Prostate gland (tissue), 2 donors: ENCODE data around the gene MAD1L1. TPM values are rescaled to one million over a fixed set of nuclear protein-coding genes. Genes with fewer than 3 reads are reported as not detected.

Source experiments
- DNase-seq: peaks from one replicate; pipeline ENCODE4 v3.0.0-alpha.2; 2019; ENCODE audit warnings: low spot score
- H3K27ac ChIP-seq, 2 donors: fragments of 200-600 bp; sonication (generic); 2 replicates each; pipeline ENCODE4 v1.5.1; 2017 to 2019
- H3K27me3 ChIP-seq: fragments of 200-600 bp; sonication (generic); replicated peaks from 2 replicates; pipeline ENCODE4 v1.5.1; 2019; ENCODE audit not compliant: insufficient read depth
- H3K36me3 ChIP-seq, 2 donors: fragments of 200-600 bp; sonication (generic); 1 replicate in 1 of 2; 2 replicates in 1 of 2; pipeline versions ENCODE4 v1.5.1 to v1.8.1; 2017 to 2019
- H3K4me1 ChIP-seq: fragments of 200-600 bp; sonication (generic); replicated peaks from 2 replicates; pipeline ENCODE4 v1.5.1; 2019
- H3K4me3 ChIP-seq, 2 donors: fragments of 200-600 bp; sonication (generic); 2 replicates each; pipeline ENCODE4 v1.5.1; 2017 to 2019
- H3K9me3 ChIP-seq: fragments of 200-600 bp; sonication (generic); 2 replicates; pipeline ENCODE4 v1.5.1; 2017
- CTCF ChIP-seq, 4 experiments: fragments of 200-600 bp in 2 of 4; fragments of 450-650 bp in 2 of 4; sonication (generic) in 2 of 4; IDR thresholded peaks; 1 replicate in 3 of 4; 2 replicates in 1 of 4; pipeline ENCODE4 v1.5.1; 2016 to 2019; ENCODE audit warnings: antibody characterized with exemption in 4 of 4, mild to moderate bottlenecking in 2 of 4, moderate library complexity in 2 of 4
- POLR2A ChIP-seq: fragments of 450-650 bp; IDR thresholded peaks from one replicate; pipeline ENCODE4 v1.6.1; 2016; ENCODE audit warnings: antibody characterized with exemption, mild to moderate bottlenecking
- POLR2AphosphoS5 ChIP-seq: sonication (generic); formaldehyde crosslinking; IDR thresholded peaks from one replicate; pipeline ENCODE4 v1.6.1; 2017; ENCODE audit warnings: antibody characterized with exemption
- WGBS: methylation state at CpG from one replicate; pipeline ENCODE4 v1.1.5; 2018; 5-methylcytosine and 5-hydroxymethylcytosine counted together
- intact Hi-C: fragments of 100-400 bp; cut with DNase I; formaldehyde crosslinking; loops from one replicate; pipeline ENCODE4 v1.14.2; 2022
- total RNA-seq, 2 donors: library from RNA; depleted of rRNA; stranded (reverse); fragments of >200 nt; gene quantifications; one replicate each; pipeline ENCODE4 v1.1.0, GENCODE V29; 2016

MAD1L1 gene
- total RNA-seq, 2 donors from 2014 or later: 79.3 to 91.9 TPM

- H3K9me3 ChIP-seq: no peaks in the 10 kb centered on the region
- TF ChIP-seq POLR2AphosphoS5: no peak
- no peak for TF ChIP-seq POLR2A
- no peak for TF ChIP-seq CTCF (IDR thresholded peaks at IDR 0.05)
- H3K4me1 ChIP-seq: no peaks in the 10 kb centered on the region
- 87% methylated on average over 38 of the region's 39 CpGs for WGBS
- intact Hi-C loops: no loop called here
- H3K27ac ChIP-seq: no peak overlapping the region
- H3K4me3 ChIP-seq: no peak overlapping the region
- H3K27me3 ChIP-seq: no peaks in the 10 kb centered on the region
- DNase-seq: no peak
- no peaks in the 10 kb centered on the region for H3K36me3 ChIP-seq
Measured at GRCh38 chr7:1872191-1873069, 360.3 kb downstream of the MAD1L1 start.

DNA sequence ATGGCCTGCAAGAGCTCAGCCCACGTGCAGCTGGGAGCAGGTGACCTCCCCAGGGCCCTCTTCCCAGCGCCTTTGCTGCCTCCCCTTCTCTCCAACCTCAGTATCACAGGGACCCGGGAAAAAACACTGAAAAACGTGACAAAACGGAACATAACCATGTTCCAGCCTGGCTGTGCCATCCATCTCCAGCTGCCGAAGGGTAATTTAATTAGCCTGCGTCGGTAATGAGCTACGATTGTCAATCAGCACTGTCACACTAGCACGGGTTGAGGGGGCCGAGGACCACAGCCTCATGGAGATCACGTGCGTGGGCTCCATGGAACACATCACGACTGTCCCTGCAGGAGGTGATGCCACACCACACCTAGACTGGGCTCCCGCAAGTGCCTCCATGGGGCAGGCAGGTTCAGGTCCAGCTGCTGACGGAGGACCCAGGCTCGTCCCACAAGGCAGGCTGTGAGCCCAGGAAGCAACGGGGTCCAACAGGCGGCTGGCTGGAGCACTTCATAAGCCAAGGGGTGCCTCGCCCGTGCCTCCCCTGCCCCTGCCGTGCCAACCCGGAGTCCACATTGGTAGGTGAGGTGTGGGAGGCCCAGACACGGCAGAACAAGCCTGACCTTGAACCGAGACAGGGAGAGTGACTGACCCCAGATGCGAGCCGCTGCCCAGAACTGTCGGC lies 363.2 kb downstream of the MAD1L1 start:
- no peak overlapping the region for H3K4me3 ChIP-seq
- WGBS: 94% methylated on average over 28 of the region's 28 CpGs
- no peaks in the 10 kb centered on the region for H3K9me3 ChIP-seq
- no peak overlapping the region for H3K27ac ChIP-seq
- no peak for TF ChIP-seq POLR2A
- DNase-seq: no peak
- no peaks in the 10 kb centered on the region for H3K27me3 ChIP-seq
- intact Hi-C loops: no loop called here
- no peaks in the 10 kb centered on the region for H3K4me1 ChIP-seq
- no peaks in the 10 kb centered on the region for H3K36me3 ChIP-seq

GRCh38 chr7:1868516-1869165 lies 364.1 kb downstream of the MAD1L1 start:
- no peak overlapping the region for H3K27ac ChIP-seq
- no peak overlapping the region for H3K4me3 ChIP-seq
- intact Hi-C loops: no loop called here
- 94% methylated on average over 36 of the region's 36 CpGs for WGBS
- no peak for TF ChIP-seq POLR2AphosphoS5
- no peak for TF ChIP-seq POLR2A
- no peak for TF ChIP-seq CTCF (IDR thresholded peaks at IDR 0.05)
- H3K36me3 ChIP-seq: no peaks in the 10 kb centered on the region
- no peaks in the 10 kb centered on the region for H3K27me3 ChIP-seq
- no peaks in the 10 kb centered on the region for H3K9me3 ChIP-seq
- no peaks in the 10 kb centered on the region for H3K4me1 ChIP-seq
- DNase-seq: no peak

- no peak for DNase-seq
- WGBS: 91% methylated on average over 27 of the region's 29 CpGs
- no peak overlapping the region for H3K27ac ChIP-seq
- H3K9me3 ChIP-seq: no peaks in the 10 kb centered on the region
- no peak overlapping the region for H3K4me3 ChIP-seq
- no peaks in the 10 kb centered on the region for H3K36me3 ChIP-seq
- TF ChIP-seq CTCF (IDR thresholded peaks at IDR 0.05) (no peak), POLR2A (no peak), POLR2AphosphoS5 (no peak)
- H3K4me1 ChIP-seq: no peaks in the 10 kb centered on the region
- no peaks in the 10 kb centered on the region for H3K27me3 ChIP-seq
- intact Hi-C loops: no loop called here
Measured at GRCh38 chr7:1867370-1868260, 365.1 kb downstream of the MAD1L1 start.

DNA sequence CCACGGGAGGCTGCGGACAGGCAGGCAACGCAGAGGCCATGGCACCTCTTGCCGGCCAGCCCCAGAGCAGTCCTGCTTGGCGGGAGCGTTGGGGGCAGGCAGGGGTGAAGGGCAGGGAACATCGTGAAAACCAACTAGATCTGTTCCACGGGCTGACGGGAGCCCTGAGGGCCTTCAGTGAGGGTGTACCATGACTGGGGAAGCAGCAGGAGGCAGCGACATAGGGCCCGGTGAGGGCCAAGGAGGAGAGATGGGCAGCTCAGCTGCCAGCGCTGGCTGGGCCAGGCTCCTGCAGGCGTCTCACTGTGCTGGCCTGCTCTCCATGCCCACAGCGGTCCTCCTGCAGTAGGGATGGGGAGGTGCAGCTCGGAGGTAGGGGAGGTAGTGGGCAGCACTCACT lies 366.1 kb downstream of the MAD1L1 start:
- Histone ChIP-seq H3K27me3 (no peaks in the 10 kb centered on the region), H3K4me1 (no peaks in the 10 kb centered on the region), H3K9me3 (no peaks in the 10 kb centered on the region), H3K36me3 (no peaks in the 10 kb centered on the region), H3K27ac (no peak overlapping the region), H3K4me3 (no peak overlapping the region)
- DNase-seq: no peak
- 93% methylated on average over 15 of the region's 15 CpGs for WGBS
- TF ChIP-seq POLR2A: no peak
- no peak for TF ChIP-seq POLR2AphosphoS5
- TF ChIP-seq CTCF (IDR thresholded peaks at IDR 0.05): no peak
- intact Hi-C loops: no loop called here
